ENCODE data around the gene CD82. TPM values are rescaled to one million over a fixed set of nuclear protein-coding genes. Genes with fewer than 3 reads are reported as not detected.

CD82 gene
- total RNA-seq, 5 donors from 2014 or later (not counting 1 experiment from before 2014, with no cell fraction given): 53.4 to 99.6 (median 69.0) TPM

DNA sequence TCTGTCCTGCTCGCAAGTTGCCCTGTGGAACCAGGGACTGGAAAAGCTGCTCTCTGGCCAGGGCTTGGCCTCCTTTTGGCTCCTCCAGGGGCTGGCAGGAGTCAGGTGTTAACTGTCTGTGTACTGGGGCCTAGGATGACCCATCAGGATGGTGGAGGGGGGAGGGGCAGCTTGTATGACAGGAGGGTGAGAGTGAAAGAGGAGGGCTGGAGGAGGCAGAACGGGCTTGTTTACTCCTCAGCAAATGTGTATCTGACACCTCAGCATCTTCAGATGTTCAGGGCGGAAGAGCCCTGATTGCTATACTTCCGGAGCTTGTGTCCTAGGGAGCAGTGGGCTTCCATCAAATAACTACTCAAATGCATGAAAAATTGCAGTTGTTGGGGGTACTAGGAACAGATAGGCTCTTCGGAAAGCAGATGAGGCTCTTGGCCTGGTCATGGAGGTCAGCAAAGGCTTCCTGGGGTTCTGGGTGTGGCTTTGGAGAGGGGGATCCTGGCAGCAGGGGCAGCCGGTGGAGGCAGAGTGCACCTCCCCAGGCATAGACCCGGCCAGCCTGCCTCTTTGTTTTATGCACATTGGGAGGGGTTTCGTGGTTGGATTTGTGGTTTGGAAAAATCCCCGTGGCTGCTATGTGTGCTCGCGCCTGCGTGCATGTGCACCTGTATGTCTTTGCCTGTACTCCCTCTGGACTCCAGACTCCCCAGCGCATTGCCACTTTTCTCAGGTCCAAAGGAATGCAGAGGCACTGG, 31.2 kb downstream of the CD82 start:
- peak; percentile 81 to 90 (median 84) for ATAC-seq (replicated peaks in 1 of 4)
- peak overlapping the region; percentile 97 for H3K27ac Mint-ChIP-seq
- H3K9me3 Mint-ChIP-seq: no peaks in the 10 kb centered on the region
- Histone ChIP-seq H3K9me3 (no peaks in the 10 kb centered on the region), H3K27ac (ENCODE audit: low read length) (peak overlapping the region; percentile 85), H3K4me3 (ENCODE audit: control insufficient read depth in 1 of 2, extremely low read depth in 1 of 2, low read length in 1 of 2) (peak overlapping the region; percentile 21 to 27), H3K4me1 (ENCODE audit: control insufficient read depth in 1 of 2, extremely low read depth in 1 of 2, insufficient read depth in 2 of 2, low read length in 2 of 2) (peaks cover 21 to 83% of the 10 kb centered on the region in 2 experiments), H3K27me3 (replicated peaks in 1 of 2; ENCODE audit: control insufficient read depth in 2 of 2, extremely low read depth in 1 of 2, insufficient read depth in 2 of 2, low read length in 1 of 2) (no peaks in the 10 kb centered on the region), H3K36me3 (ENCODE audit: control insufficient read depth in 2 of 2, extremely low read depth in 1 of 2, insufficient read depth in 1 of 2, low read length in 1 of 2) (peaks cover 9 to 14% of the 10 kb centered on the region in 2 donors)
- 36% methylated on average over 9 of the region's 13 CpGs for WGBS (ENCODE audit: insufficient coverage)
- H3K4me3 Mint-ChIP-seq: peak overlapping the region; percentile 59 to 77 (median 68)
- ChIA-PET POLR2A (interaction anchor here in 1 of 2 donors (0.8 kb wide), 1 partner anchor 11 kb away, joined by 3 read pairs; no protein-coding TSS in a partner anchor), CTCF (interaction anchor here in 1 of 2 donors (2.2 kb wide), 1 partner anchor 31 kb away, joined by 7 read pairs; the partner anchor contains the start of gene CD82)
- peaks cover 21% of the 10 kb centered on the region for H3K36me3 Mint-ChIP-seq
- no peaks in the 10 kb centered on the region for H3K27me3 Mint-ChIP-seq
- H3K4me1 Mint-ChIP-seq: peaks cover 52 to 89% (median 60%) of the 10 kb centered on the region in 3 donors
- DNase-seq: peak in 34 of 35 experiments; percentile 39 to 89 (median 62)

DNA sequence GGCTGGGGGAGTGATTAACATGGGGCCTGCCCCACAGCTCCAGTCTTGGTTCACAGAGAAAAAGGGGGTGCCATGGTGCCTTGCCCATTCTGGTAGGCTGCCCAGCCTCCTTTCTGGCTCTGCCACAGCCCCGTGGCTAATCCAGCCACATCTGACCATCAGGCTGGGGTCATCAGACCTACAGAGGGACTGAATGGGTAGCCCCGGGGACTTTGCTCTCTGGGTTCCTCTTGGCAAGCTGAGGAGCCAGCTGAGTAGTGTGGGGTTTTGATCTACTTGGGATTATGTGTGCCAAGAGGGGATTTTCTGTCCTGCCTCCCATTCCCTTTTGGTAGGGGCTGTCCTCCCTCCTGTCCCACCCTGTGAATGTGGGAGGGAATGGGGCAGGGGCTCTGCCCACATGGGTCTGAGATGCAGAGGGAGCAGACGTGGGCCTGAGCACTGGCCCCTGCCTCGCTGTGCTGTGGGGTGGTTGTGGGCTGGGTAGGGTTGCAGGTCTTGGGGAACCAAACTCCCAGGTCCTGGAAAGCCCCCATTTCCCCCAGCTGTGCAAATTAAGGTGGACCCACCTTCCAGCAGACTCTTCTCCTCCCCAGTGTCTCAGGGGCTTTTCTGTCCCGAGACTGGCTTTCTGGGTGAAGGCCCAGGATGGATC, 32.0 kb downstream of the CD82 start:
- H3K9me3 ChIP-seq: no peaks in the 10 kb centered on the region
- H3K4me3 ChIP-seq (ENCODE audit: control insufficient read depth in 1 of 2, extremely low read depth in 1 of 2, low read length in 1 of 2): peak overlapping the region in 1 of 2 donors; percentile 1
- H3K27ac ChIP-seq (ENCODE audit: low read length): peak overlapping the region; percentile 85
- ChIA-PET CTCF (interaction anchor here in 1 of 2 donors (1.6 kb wide), 1 partner anchor 20 kb away, joined by 3 read pairs; no protein-coding TSS in a partner anchor), POLR2A (no interaction called here)
- peaks cover 21 to 83% of the 10 kb centered on the region in 2 experiments for H3K4me1 ChIP-seq (ENCODE audit: control insufficient read depth in 1 of 2, extremely low read depth in 1 of 2, insufficient read depth in 2 of 2, low read length in 2 of 2)
- DNase-seq: no peak
- Mint-ChIP-seq H3K36me3 (peaks cover 19% of the 10 kb centered on the region), H3K9me3 (no peaks in the 10 kb centered on the region), H3K4me1 (peaks cover 48 to 88% (median 59%) of the 10 kb centered on the region in 3 donors), H3K27me3 (no peaks in the 10 kb centered on the region), H3K27ac (peak overlapping the region; percentile 97), H3K4me3 (peak overlapping the region in 2 of 3 donors; percentile 59 to 68)
- peak in 3 of 4 experiments; percentile 10 to 38 (median 11) for ATAC-seq (replicated peaks in 1 of 4)
- H3K36me3 ChIP-seq (ENCODE audit: control insufficient read depth in 2 of 2, extremely low read depth in 1 of 2, insufficient read depth in 1 of 2, low read length in 1 of 2): peaks cover 9% of the 10 kb centered on the region in 2 donors
- no peaks in the 10 kb centered on the region for H3K27me3 ChIP-seq (replicated peaks in 1 of 2; ENCODE audit: control insufficient read depth in 2 of 2, extremely low read depth in 1 of 2, insufficient read depth in 2 of 2, low read length in 1 of 2)
- 44% methylated on average over 2 of the region's 5 CpGs for WGBS (ENCODE audit: insufficient coverage)

DNA sequence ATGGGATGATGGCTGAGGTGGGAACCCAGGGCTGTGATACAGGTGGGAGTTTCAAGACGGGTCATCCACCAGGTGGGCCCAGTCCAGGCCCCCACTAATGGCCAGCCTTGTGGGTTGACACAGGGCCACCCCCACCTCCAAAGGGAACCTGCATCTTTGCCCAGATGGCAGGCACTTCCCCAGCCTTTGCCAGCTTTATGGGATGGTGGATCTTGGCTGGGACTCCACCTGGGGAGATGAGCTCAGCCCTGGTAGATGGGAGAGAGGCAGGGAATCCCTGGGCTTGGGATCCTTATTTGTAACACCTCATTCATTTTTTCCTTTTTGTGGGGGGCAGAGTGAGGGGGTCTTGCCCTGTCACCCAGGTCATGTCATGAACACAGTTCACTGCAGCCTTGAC, 33.4 kb downstream of the CD82 start:
- Histone ChIP-seq H3K27ac (ENCODE audit: low read length) (peak overlapping the region; percentile 15), H3K4me1 (ENCODE audit: control insufficient read depth in 1 of 2, extremely low read depth in 1 of 2, insufficient read depth in 2 of 2, low read length in 2 of 2) (peaks cover 21 to 75% of the 10 kb centered on the region in 2 experiments), H3K36me3 (ENCODE audit: control insufficient read depth in 2 of 2, extremely low read depth in 1 of 2, insufficient read depth in 1 of 2, low read length in 1 of 2) (peaks cover 13 to 16% of the 10 kb centered on the region in 2 donors), H3K9me3 (no peaks in the 10 kb centered on the region), H3K27me3 (replicated peaks in 1 of 2; ENCODE audit: control insufficient read depth in 2 of 2, extremely low read depth in 1 of 2, insufficient read depth in 2 of 2, low read length in 1 of 2) (no peaks in the 10 kb centered on the region), H3K4me3 (ENCODE audit: control insufficient read depth in 1 of 2, extremely low read depth in 1 of 2, low read length in 1 of 2) (no peak overlapping the region)
- peaks cover 15% of the 10 kb centered on the region for H3K36me3 Mint-ChIP-seq
- H3K4me1 Mint-ChIP-seq: peaks cover 40 to 80% (median 49%) of the 10 kb centered on the region in 3 donors
- H3K4me3 Mint-ChIP-seq: no peak overlapping the region
- H3K27ac Mint-ChIP-seq: peak overlapping the region; percentile 68 to 85
- ChIA-PET POLR2A (no interaction called here), CTCF (interaction anchor here in 1 of 2 donors (0.6 to 1.6 kb wide), 2 partner anchors 18 to 362 kb away, joined by 3 read pairs; no protein-coding TSS in a partner anchor)
- H3K27me3 Mint-ChIP-seq: no peaks in the 10 kb centered on the region
- no peak for DNase-seq
- no CpG with 5 or more reads among the region's 1 CpG for WGBS (ENCODE audit: insufficient coverage)
- H3K9me3 Mint-ChIP-seq: no peaks in the 10 kb centered on the region
- no peak for ATAC-seq (replicated peaks in 1 of 4)

DNA sequence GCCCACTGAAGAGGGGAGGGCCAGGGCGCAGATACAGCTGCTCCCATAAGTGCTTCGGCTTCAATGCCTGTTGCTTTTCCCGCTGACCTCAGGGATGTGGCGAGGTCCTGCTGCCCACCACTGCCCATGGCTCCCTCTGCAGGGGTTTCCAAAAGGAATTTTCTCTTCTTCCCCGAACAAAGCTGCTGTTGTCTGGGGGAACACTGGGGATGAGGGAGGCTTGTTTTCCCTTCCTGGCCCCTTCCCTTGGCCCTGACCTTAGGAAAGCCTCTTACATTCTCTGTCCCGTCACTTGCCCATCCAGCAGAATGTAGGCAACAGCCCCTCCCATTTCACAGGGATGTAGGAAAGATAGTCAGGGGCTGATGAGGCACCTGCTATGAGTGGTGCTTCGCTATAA, 34.8 kb downstream of the CD82 start:
- Mint-ChIP-seq H3K9me3 (no peaks in the 10 kb centered on the region), H3K4me1 (peaks cover 31 to 73% (median 37%) of the 10 kb centered on the region in 3 donors), H3K27ac (peak overlapping the region; percentile 64 to 83), H3K4me3 (no peak overlapping the region), H3K27me3 (no peaks in the 10 kb centered on the region), H3K36me3 (peaks cover 21% of the 10 kb centered on the region)
- Histone ChIP-seq H3K27me3 (replicated peaks in 1 of 2; ENCODE audit: control insufficient read depth in 2 of 2, extremely low read depth in 1 of 2, insufficient read depth in 2 of 2, low read length in 1 of 2) (no peaks in the 10 kb centered on the region), H3K9me3 (no peaks in the 10 kb centered on the region), H3K27ac (ENCODE audit: low read length) (no peak overlapping the region), H3K4me1 (ENCODE audit: control insufficient read depth in 1 of 2, extremely low read depth in 1 of 2, insufficient read depth in 2 of 2, low read length in 2 of 2) (peaks cover 19 to 61% of the 10 kb centered on the region in 2 experiments), H3K36me3 (ENCODE audit: control insufficient read depth in 2 of 2, extremely low read depth in 1 of 2, insufficient read depth in 1 of 2, low read length in 1 of 2) (peaks cover 20 to 27% of the 10 kb centered on the region in 2 donors), H3K4me3 (ENCODE audit: control insufficient read depth in 1 of 2, extremely low read depth in 1 of 2, low read length in 1 of 2) (no peak overlapping the region)
- CTCF ChIA-PET: no interaction called here
- POLR2A ChIA-PET: no interaction called here
- DNase-seq (no peak), ATAC-seq (replicated peaks in 1 of 4) (no peak)
- 100% methylated on average over 1 of the region's 7 CpGs for WGBS (ENCODE audit: insufficient coverage)

DNA sequence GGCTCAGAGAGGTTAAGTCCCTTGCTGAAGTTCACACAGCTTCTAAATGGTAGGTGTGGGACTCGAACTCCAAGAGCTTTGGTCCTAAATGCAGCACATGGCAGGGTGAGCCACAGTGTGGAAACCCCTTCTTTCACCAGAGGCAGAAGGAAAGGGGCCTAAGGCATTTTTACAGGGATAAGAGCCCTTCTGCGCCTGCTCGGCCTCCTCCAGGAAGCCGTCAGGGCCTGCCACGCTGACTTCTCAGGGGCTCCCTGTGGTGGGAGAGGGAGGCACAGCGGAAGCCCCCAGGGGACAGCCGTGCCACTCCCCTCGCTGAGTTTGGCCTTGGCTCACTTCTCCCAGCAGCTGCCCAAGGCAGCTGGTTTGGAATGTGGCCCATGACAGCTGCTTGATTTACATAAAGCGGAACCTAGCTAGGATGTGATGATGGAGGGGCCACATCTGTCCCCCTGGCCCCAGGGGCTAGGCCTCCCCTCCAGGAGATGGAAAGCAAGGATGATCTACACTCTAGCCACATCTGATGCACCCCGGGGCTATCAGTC, 35.4 kb downstream of the CD82 start:
- H3K4me1 ChIP-seq (ENCODE audit: control insufficient read depth in 1 of 2, extremely low read depth in 1 of 2, insufficient read depth in 2 of 2, low read length in 2 of 2): peaks cover 15 to 56% of the 10 kb centered on the region in 2 experiments
- H3K27me3 Mint-ChIP-seq: no peaks in the 10 kb centered on the region
- whole genome bisulfite sequencing (ENCODE audit: insufficient coverage): 93% methylated on average over 4 of the region's 10 CpGs
- H3K36me3 ChIP-seq (ENCODE audit: control insufficient read depth in 2 of 2, extremely low read depth in 1 of 2, insufficient read depth in 1 of 2, low read length in 1 of 2): peaks cover 22 to 34% of the 10 kb centered on the region in 2 donors
- DNase-seq: no peak
- peaks cover 25 to 66% (median 31%) of the 10 kb centered on the region in 3 donors for H3K4me1 Mint-ChIP-seq
- H3K27ac Mint-ChIP-seq: peak overlapping the region; percentile 64 to 83
- H3K9me3 Mint-ChIP-seq: no peaks in the 10 kb centered on the region
- CTCF ChIA-PET: interaction anchor here in 1 of 2 donors (1.5 kb wide), 1 partner anchor 16 kb away, joined by 13 read pairs; no protein-coding TSS in a partner anchor
- H3K27ac ChIP-seq (ENCODE audit: low read length): peak overlapping the region; percentile 28
- H3K4me3 Mint-ChIP-seq: no peak overlapping the region
- ATAC-seq (replicated peaks in 1 of 4): no peak
- no peak overlapping the region for H3K4me3 ChIP-seq (ENCODE audit: control insufficient read depth in 1 of 2, extremely low read depth in 1 of 2, low read length in 1 of 2)
- no peaks in the 10 kb centered on the region for H3K9me3 ChIP-seq
- H3K27me3 ChIP-seq (replicated peaks in 1 of 2; ENCODE audit: control insufficient read depth in 2 of 2, extremely low read depth in 1 of 2, insufficient read depth in 2 of 2, low read length in 1 of 2): no peaks in the 10 kb centered on the region
- H3K36me3 Mint-ChIP-seq: peaks cover 27% of the 10 kb centered on the region
- POLR2A ChIA-PET: no interaction called here
